Osteoblast (primary cell): Measurements from ENCODE around the gene SIM2. TPM values are rescaled to one million over a fixed set of nuclear protein-coding genes. Genes with fewer than 3 reads are reported as not detected.
A peak's percentile ranks its signal among the peaks of the same experiment; 100 is the strongest.

Experiments used
- DNase-seq: peaks from one replicate; pipeline ENCODE4 v3.0.0; 2011; ENCODE audit warnings: low spot score, mixed read lengths; ENCODE audit not compliant: insufficient read length; ENCODE audit errors: missing footprints
- H2AFZ ChIP-seq: 2 replicates; pipeline ENCODE4 v1.6.0; 2011; ENCODE audit warnings: mild to moderate bottlenecking, low read length
- H3K27ac ChIP-seq: 2 replicates; pipeline ENCODE4 v1.5.1; 2011; ENCODE audit warnings: mild to moderate bottlenecking, low read depth, low read length, moderate library complexity
- H3K27me3 ChIP-seq: 2 replicates; pipeline ENCODE4 v1.6.0; 2012; ENCODE audit warnings: mild to moderate bottlenecking, control low read depth, inconsistent platforms, low read length, moderate library complexity; ENCODE audit not compliant: insufficient read depth
- H3K36me3 ChIP-seq: 2 replicates; pipeline ENCODE4 v1.5.1; 2011; ENCODE audit warnings: mild to moderate bottlenecking, low read length, control low read depth, moderate library complexity; ENCODE audit not compliant: insufficient read depth
- H3K4me1 ChIP-seq: 2 replicates; pipeline ENCODE4 v1.5.1; 2011; ENCODE audit warnings: mild to moderate bottlenecking, low read length, control low read depth, moderate library complexity; ENCODE audit not compliant: insufficient read depth
- H3K4me2 ChIP-seq: 2 replicates; pipeline ENCODE4 v1.6.0; 2011; ENCODE audit warnings: mild to moderate bottlenecking, low read length; ENCODE audit not compliant: insufficient read depth
- H3K4me3 ChIP-seq: fragments of 200-600 bp; sonication (generic); 3 replicates; pipeline ENCODE4 v1.5.1; 2012; ENCODE audit warnings: mild to moderate bottlenecking, low read length, inconsistent platforms; ENCODE audit not compliant: insufficient read depth
- H3K79me2 ChIP-seq: 2 replicates; pipeline ENCODE4 v1.6.0; 2012; ENCODE audit warnings: mild to moderate bottlenecking, low read length, control low read depth, inconsistent platforms; ENCODE audit not compliant: insufficient read depth
- H3K9me3 ChIP-seq: 2 replicates; pipeline ENCODE4 v1.5.1; 2011; ENCODE audit warnings: low read depth, low read length, control low read depth
- H4K20me1 ChIP-seq: 2 replicates; pipeline ENCODE4 v1.6.0; 2012; ENCODE audit warnings: mild to moderate bottlenecking, low read length, control low read depth; ENCODE audit not compliant: insufficient read depth
- total RNA-seq: library from RNA; depleted of rRNA; stranded (reverse); fragments of >200 nt; gene quantifications from 2 replicates; pipeline ENCODE4 v1.2.3, GENCODE V29; 2012
- TF ChIP-seq, protein P1 (sequence below): IDR thresholded peaks from 2 replicates; pipeline ENCODE4 v1.5.1; 2011; ENCODE audit warnings: mild to moderate bottlenecking, low read depth, low read length, moderate library complexity; ENCODE audit errors: extremely low read depth

The SIM2 gene
- total RNA-seq, 1 donor = 3.6 TPM

DNA sequence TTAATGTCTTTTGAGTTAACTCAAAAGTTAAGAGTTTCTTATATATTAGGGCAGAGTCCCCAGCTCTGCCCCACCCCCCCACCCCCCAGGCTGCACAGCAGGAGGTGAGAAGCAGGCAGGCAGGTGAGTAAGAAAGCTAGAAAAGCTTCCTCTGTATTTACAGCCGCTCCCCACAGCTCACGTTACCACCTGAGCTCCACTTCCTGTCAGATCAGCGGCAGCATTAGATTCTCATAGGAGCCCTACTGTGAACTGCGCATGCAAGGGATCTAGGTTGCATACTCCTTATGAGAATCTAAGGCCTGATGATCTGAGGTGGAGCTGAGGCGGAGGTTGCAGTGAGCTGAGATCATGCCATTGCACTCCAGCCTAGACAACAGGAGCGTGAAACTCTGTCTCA lies 81.9 kb downstream of the SIM2 start:
- Histone ChIP-seq H3K36me3 (no peaks in the 10 kb centered on the region), H3K4me3 (no peak overlapping the region), H3K79me2 (no peaks in the 10 kb centered on the region), H3K9me3 (no peaks in the 10 kb centered on the region), H3K27ac (no peak overlapping the region), H3K27me3 (no peaks in the 10 kb centered on the region), H3K4me2 (no peak overlapping the region), H4K20me1 (peaks cover 3% of the 10 kb centered on the region), H2AFZ (no peak overlapping the region), H3K4me1 (peaks cover 4% of the 10 kb centered on the region)
- TF ChIP-seq, protein P1, sequence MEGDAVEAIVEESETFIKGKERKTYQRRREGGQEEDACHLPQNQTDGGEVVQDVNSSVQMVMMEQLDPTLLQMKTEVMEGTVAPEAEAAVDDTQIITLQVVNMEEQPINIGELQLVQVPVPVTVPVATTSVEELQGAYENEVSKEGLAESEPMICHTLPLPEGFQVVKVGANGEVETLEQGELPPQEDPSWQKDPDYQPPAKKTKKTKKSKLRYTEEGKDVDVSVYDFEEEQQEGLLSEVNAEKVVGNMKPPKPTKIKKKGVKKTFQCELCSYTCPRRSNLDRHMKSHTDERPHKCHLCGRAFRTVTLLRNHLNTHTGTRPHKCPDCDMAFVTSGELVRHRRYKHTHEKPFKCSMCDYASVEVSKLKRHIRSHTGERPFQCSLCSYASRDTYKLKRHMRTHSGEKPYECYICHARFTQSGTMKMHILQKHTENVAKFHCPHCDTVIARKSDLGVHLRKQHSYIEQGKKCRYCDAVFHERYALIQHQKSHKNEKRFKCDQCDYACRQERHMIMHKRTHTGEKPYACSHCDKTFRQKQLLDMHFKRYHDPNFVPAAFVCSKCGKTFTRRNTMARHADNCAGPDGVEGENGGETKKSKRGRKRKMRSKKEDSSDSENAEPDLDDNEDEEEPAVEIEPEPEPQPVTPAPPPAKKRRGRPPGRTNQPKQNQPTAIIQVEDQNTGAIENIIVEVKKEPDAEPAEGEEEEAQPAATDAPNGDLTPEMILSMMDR = no peak
- DNase-seq = no peak

DNA sequence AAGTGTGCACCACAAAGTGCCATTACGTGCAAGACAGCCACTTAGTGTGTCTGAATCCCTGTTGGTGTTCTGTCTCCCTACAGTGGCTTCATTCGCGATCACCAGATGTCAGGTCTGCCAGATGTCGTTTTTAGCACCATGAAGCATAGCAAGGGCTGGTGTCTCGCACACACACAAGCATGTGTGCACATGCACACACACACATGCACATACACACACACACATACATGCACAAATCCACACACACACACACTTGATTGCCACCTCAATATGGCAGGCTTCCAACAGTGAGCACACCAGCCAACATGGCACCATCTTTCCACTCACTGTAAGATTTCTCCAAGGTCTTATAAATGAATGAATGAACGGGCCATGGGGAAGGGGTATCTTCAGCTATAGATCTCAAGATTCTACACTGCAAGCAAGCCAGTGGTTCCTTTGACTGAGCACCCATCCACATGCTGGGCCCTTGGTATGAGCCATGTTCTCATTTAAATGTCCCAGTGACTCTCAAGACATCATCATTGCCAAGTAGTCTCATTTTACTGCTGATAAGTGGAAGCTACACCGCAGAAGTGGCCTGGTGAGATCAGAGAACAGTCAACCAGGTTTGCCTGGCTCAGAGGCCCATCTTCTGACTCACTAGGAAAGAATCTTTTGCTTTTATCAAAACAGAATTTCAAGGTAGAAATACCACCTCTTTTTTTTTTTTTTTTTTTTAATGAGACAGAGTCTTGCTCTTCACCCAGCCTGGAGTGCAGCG lies 84.9 kb downstream of the SIM2 start:
- no peak overlapping the region for H3K4me3 ChIP-seq
- no peak overlapping the region for H3K27ac ChIP-seq
- peak; percentile 83 for DNase-seq
- peaks cover 16% of the 10 kb centered on the region for H3K4me1 ChIP-seq
- no peak overlapping the region for H3K4me2 ChIP-seq
- TF ChIP-seq, protein P1 = no peak
- H3K27me3 ChIP-seq = no peaks in the 10 kb centered on the region
- no peaks in the 10 kb centered on the region for H3K79me2 ChIP-seq
- H4K20me1 ChIP-seq = peaks cover 3% of the 10 kb centered on the region
- H2AFZ ChIP-seq = no peak overlapping the region
- H3K9me3 ChIP-seq = no peaks in the 10 kb centered on the region
- no peaks in the 10 kb centered on the region for H3K36me3 ChIP-seq

DNA sequence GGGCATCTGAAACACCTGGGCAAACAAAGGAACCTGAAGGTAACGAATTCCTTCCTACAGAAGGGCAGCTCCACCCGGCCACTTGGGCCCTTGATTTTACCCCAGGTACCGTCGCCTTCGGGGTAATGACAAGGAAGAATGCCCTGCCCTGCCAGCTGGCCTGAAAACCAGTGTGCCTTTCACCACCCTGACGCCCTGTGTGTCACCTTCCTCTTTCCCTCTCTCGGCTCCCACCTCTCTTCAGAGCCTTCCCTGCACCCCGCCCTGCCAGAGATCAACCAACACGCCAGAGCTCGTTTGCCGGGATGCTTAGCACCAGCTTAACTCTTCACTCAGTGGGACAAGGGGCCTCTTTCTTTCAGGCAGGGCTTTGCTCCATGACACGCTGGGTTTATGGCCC lies 86.0 kb downstream of the SIM2 start:
- Histone ChIP-seq H3K36me3 (no peaks in the 10 kb centered on the region), H3K4me2 (no peak overlapping the region), H3K27ac (no peak overlapping the region), H2AFZ (no peak overlapping the region), H3K27me3 (no peaks in the 10 kb centered on the region), H4K20me1 (peaks cover 3% of the 10 kb centered on the region), H3K9me3 (no peaks in the 10 kb centered on the region), H3K4me1 (peaks cover 17% of the 10 kb centered on the region), H3K4me3 (no peak overlapping the region), H3K79me2 (no peaks in the 10 kb centered on the region)
- DNase-seq = no peak
- TF ChIP-seq, protein P1 = no peak

DNA sequence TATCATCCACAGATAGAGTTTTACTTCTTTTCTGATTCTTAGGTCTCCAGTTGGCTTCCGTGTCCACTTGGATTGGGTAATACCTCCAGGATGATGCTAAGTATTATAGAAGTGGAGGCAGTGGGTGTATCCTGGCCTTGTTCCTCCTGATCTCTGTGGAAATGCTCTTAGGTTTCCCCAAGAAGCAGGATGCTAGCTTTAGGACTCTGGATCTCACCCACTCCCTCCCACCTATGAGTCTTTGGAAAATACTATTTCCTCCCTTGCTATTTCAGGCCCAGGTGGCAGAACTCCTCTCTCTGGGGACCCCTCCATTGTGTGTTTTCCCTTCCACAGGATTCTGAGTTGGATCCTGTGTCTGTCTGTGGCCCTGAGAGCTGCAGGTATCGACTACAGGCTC lies 86.7 kb downstream of the SIM2 start:
- H3K27ac ChIP-seq = no peak overlapping the region
- H3K4me1 ChIP-seq = peaks cover 17% of the 10 kb centered on the region
- DNase-seq = no peak
- no peaks in the 10 kb centered on the region for H3K27me3 ChIP-seq
- H3K4me2 ChIP-seq = no peak overlapping the region
- no peaks in the 10 kb centered on the region for H3K79me2 ChIP-seq
- H3K36me3 ChIP-seq = no peaks in the 10 kb centered on the region
- H2AFZ ChIP-seq = no peak overlapping the region
- H3K9me3 ChIP-seq = no peaks in the 10 kb centered on the region
- no peak overlapping the region for H3K4me3 ChIP-seq
- peaks cover 3% of the 10 kb centered on the region for H4K20me1 ChIP-seq
- TF ChIP-seq, protein P1 = no peak
